ENCODE measurements around the gene TMEM253.
A peak's percentile ranks its signal among the peaks of the same experiment; 100 is the strongest.

TMEM253 gene

GRCh38 chr14:21104448-21105060, 3.7 kb downstream of the TMEM253 start:
- Histone ChIP-seq H3F3A (ENCODE audit: insufficient read depth) (no peaks in the 10 kb centered on the region; the same call in 1 of the 2 replicates), H3K27ac (ENCODE audit: low read depth, low read length) (peak overlapping the region; percentile 82), H4K20me1 (ENCODE audit: low read depth, low read length) (no peaks in the 10 kb centered on the region), H3K27me3 (ENCODE audit: low read length) (no peaks in the 10 kb centered on the region), H3K9me2 (replicated peaks; ENCODE audit: insufficient read depth, low read length) (no peaks in the 10 kb centered on the region), H3K9me3 (ENCODE audit: insufficient read depth, low read length) (no peaks in the 10 kb centered on the region), H3K79me2 (ENCODE audit: insufficient read depth, low read length) (no peaks in the 10 kb centered on the region), H3K4me3 (ENCODE audit: insufficient read depth, low read length, poor library complexity, severe bottlenecking) (peak overlapping the region; percentile 88), H3K9ac (ENCODE audit: low read length) (peak overlapping the region; percentile 96), H2AFZ (ENCODE audit: low read depth, low read length, severe bottlenecking) (peak overlapping the region; percentile 74), H3K4me2 (ENCODE audit: low read depth, low read length, poor library complexity, severe bottlenecking) (peak overlapping the region; percentile 64), H3K36me3 (ENCODE audit: low read length) (no peaks in the 10 kb centered on the region)
- peak; percentile 92 for TF ChIP-seq CTCF (IDR thresholded peaks at IDR 0.05; ENCODE audit: insufficient read depth, low read length, poor library complexity, severe bottlenecking)
- no peak for TF ChIP-seq EZH2phosphoT487 (conservative IDR thresholded peaks at IDR 0.05; ENCODE audit: low read length)

- Histone ChIP-seq H3K4me2 (ENCODE audit: low read depth, low read length, poor library complexity, severe bottlenecking) (peak overlapping the region; percentile 64), H3K27me3 (ENCODE audit: low read length) (no peaks in the 10 kb centered on the region), H2AFZ (ENCODE audit: low read depth, low read length, severe bottlenecking) (no peak overlapping the region), H3K9me3 (ENCODE audit: insufficient read depth, low read length) (no peaks in the 10 kb centered on the region), H3K4me3 (ENCODE audit: insufficient read depth, low read length, poor library complexity, severe bottlenecking) (no peak overlapping the region), H3K36me3 (ENCODE audit: low read length) (no peaks in the 10 kb centered on the region), H3K79me2 (ENCODE audit: insufficient read depth, low read length) (no peaks in the 10 kb centered on the region), H3K9me2 (replicated peaks; ENCODE audit: insufficient read depth, low read length) (no peaks in the 10 kb centered on the region), H3K9ac (ENCODE audit: low read length) (peak overlapping the region; percentile 96), H3K27ac (ENCODE audit: low read depth, low read length) (no peak overlapping the region), H3F3A (ENCODE audit: insufficient read depth) (no peaks in the 10 kb centered on the region; the same call in 1 of the 2 replicates), H4K20me1 (ENCODE audit: low read depth, low read length) (no peaks in the 10 kb centered on the region)
- no peak for TF ChIP-seq CTCF (IDR thresholded peaks at IDR 0.05; ENCODE audit: insufficient read depth, low read length, poor library complexity, severe bottlenecking)
- TF ChIP-seq EZH2phosphoT487 (conservative IDR thresholded peaks at IDR 0.05; ENCODE audit: low read length) = no peak
Measured at GRCh38 chr14:21105095-21105494, 4.2 kb downstream of the TMEM253 start.

GRCh38 chr14:21106176-21106497, 5.3 kb downstream of the TMEM253 start:
- Histone ChIP-seq H3K9me2 (replicated peaks; ENCODE audit: insufficient read depth, low read length) (no peaks in the 10 kb centered on the region), H4K20me1 (ENCODE audit: low read depth, low read length) (no peaks in the 10 kb centered on the region), H3K36me3 (ENCODE audit: low read length) (no peaks in the 10 kb centered on the region), H3K4me2 (ENCODE audit: low read depth, low read length, poor library complexity, severe bottlenecking) (no peak overlapping the region), H3K27ac (ENCODE audit: low read depth, low read length) (no peak overlapping the region), H3K4me3 (ENCODE audit: insufficient read depth, low read length, poor library complexity, severe bottlenecking) (no peak overlapping the region), H3K27me3 (ENCODE audit: low read length) (no peaks in the 10 kb centered on the region), H3K9ac (ENCODE audit: low read length) (no peak overlapping the region), H3K79me2 (ENCODE audit: insufficient read depth, low read length) (no peaks in the 10 kb centered on the region), H3K9me3 (ENCODE audit: insufficient read depth, low read length) (no peaks in the 10 kb centered on the region), H2AFZ (ENCODE audit: low read depth, low read length, severe bottlenecking) (peak overlapping the region; percentile 84), H3F3A (ENCODE audit: insufficient read depth) (no peaks in the 10 kb centered on the region; the same call in 1 of the 2 replicates)
- no peak for TF ChIP-seq EZH2phosphoT487 (conservative IDR thresholded peaks at IDR 0.05; ENCODE audit: low read length)

- no peak overlapping the region for H3K4me3 ChIP-seq (ENCODE audit: insufficient read depth, low read length, poor library complexity, severe bottlenecking)
- TF ChIP-seq EZH2phosphoT487 (conservative IDR thresholded peaks at IDR 0.05; ENCODE audit: low read length) = no peak
- TF ChIP-seq CTCF (IDR thresholded peaks at IDR 0.05; ENCODE audit: insufficient read depth, low read length, poor library complexity, severe bottlenecking) = peak; percentile 64
- no peaks in the 10 kb centered on the region for H3K79me2 ChIP-seq (ENCODE audit: insufficient read depth, low read length)
- H3K9me3 ChIP-seq (ENCODE audit: insufficient read depth, low read length) = no peaks in the 10 kb centered on the region
- no peaks in the 10 kb centered on the region for H4K20me1 ChIP-seq (ENCODE audit: low read depth, low read length)
- no peaks in the 10 kb centered on the region; the same call in 1 of the 2 replicates for H3F3A ChIP-seq (ENCODE audit: insufficient read depth)
- H3K27ac ChIP-seq (ENCODE audit: low read depth, low read length) = no peak overlapping the region
- H2AFZ ChIP-seq (ENCODE audit: low read depth, low read length, severe bottlenecking) = peak overlapping the region; percentile 84
- H3K36me3 ChIP-seq (ENCODE audit: low read length) = no peaks in the 10 kb centered on the region
- H3K9ac ChIP-seq (ENCODE audit: low read length) = no peak overlapping the region
- peak overlapping the region; percentile 26 for H3K4me2 ChIP-seq (ENCODE audit: low read depth, low read length, poor library complexity, severe bottlenecking)
- H3K9me2 ChIP-seq (replicated peaks; ENCODE audit: insufficient read depth, low read length) = no peaks in the 10 kb centered on the region
- no peaks in the 10 kb centered on the region for H3K27me3 ChIP-seq (ENCODE audit: low read length)
Measured at GRCh38 chr14:21106498-21107282, 5.8 kb downstream of the TMEM253 start.

Measured in SU-DHL-6 (cell line).